ENCODE measurements around the gene EFTUD2. TPM values are rescaled to one million over a fixed set of nuclear protein-coding genes. Genes with fewer than 3 reads are reported as not detected.

EFTUD2 gene
- total and polyA plus RNA-seq, 2 of the 13 experiments (the other 11 are each of a cell fraction or from before 2014, with no cell fraction given), result 111 to 137 TPM

- TF ChIP-seq ZSCAN5A (CRISPR knock-in tag; IDR thresholded peaks at IDR 0.05; ENCODE audit: borderline replicate concordance) (no peak), HNF4G (IDR thresholded peaks at IDR 0.05; ENCODE audit: borderline replicate concordance, low read depth, low read length) (0 out of 2 replicates have a peak, but pooled peaks have one; percentile 6), HNF4G (CRISPR knock-in tag; IDR thresholded peaks at IDR 0.05; ENCODE audit: borderline replicate concordance, low read depth) (no peak), HNF1A (IDR thresholded peaks at IDR 0.05; ENCODE audit: low read depth) (no peak), HNF1A (CRISPR knock-in tag; IDR thresholded peaks at IDR 0.05; ENCODE audit: borderline replicate concordance) (no peak), TFDP1 (CRISPR knock-in tag; IDR thresholded peaks at IDR 0.05; ENCODE audit: borderline replicate concordance) (no peak), SKI (IDR thresholded peaks at IDR 0.05; ENCODE audit: partially characterized antibody) (peak; percentile 16), ZNF747 (CRISPR knock-in tag; IDR thresholded peaks at IDR 0.05; ENCODE audit: borderline replicate concordance) (no peak), ZNF251 (CRISPR knock-in tag; IDR thresholded peaks at IDR 0.05) (no peak), TERF1 (CRISPR knock-in tag; IDR thresholded peaks at IDR 0.05) (no peak), ZNF709 (CRISPR knock-in tag; IDR thresholded peaks at IDR 0.05) (no peak), TFE3 (CRISPR knock-in tag; IDR thresholded peaks at IDR 0.05) (no peak), ZNF296 (CRISPR knock-in tag; conservative IDR thresholded peaks at IDR 0.05) (no peak), NFYB (CRISPR knock-in tag; IDR thresholded peaks at IDR 0.05) (no peak), EP300 (IDR thresholded peaks at IDR 0.05; ENCODE audit: low read depth in 2 of 2, low read length in 2 of 2) (peak; percentile 22 to 23; a peak in 1 of 4 replicates), EP300 (CRISPR knock-in tag; IDR thresholded peaks at IDR 0.05; ENCODE audit: borderline replicate concordance) (no peak)
Measured at GRCh38 chr17:44915862-44916780, 16.9 kb upstream of the EFTUD2 start (continued).
